Mesenchymal stem cell (in vitro differentiated cells and primary cell): ENCODE measurements around the gene PLCXD1.
"Not testable (repeated sequence)": the region's sequence is repeated elsewhere in the genome, so short reads cannot be mapped to it uniquely, and the experiment has no call there.

Experiments
- DNase-seq: peaks from one replicate; pipeline ENCODE4 v3.0.0-alpha.2; 2013
- H2AFZ ChIP-seq: one replicate; pipeline ENCODE4 v1.6.1; 2013; ENCODE audit warnings: low read depth, mild to moderate bottlenecking, control low read depth, inconsistent platforms, low read length, moderate library complexity
- H2AK5ac ChIP-seq: 2 replicates; pipeline ENCODE4 v1.6.1; 2013; ENCODE audit warnings: low read length, moderate library complexity, mild to moderate bottlenecking, inconsistent platforms; ENCODE audit not compliant: severe bottlenecking
- H2BK120ac ChIP-seq: one replicate; pipeline ENCODE4 v1.6.1; 2013; ENCODE audit warnings: low read depth, mild to moderate bottlenecking, inconsistent platforms, low read length, moderate library complexity
- H2BK12ac ChIP-seq, 2 experiments: one replicate each; pipeline ENCODE4 v1.6.1; 2013; ENCODE audit warnings: inconsistent platforms in 2 of 2, low read length in 2 of 2, mild to moderate bottlenecking in 2 of 2, moderate library complexity in 2 of 2, control low read depth in 1 of 2
- H2BK15ac ChIP-seq: one replicate; pipeline ENCODE4 v1.6.1; 2013; ENCODE audit warnings: mild to moderate bottlenecking, low read depth, inconsistent platforms; ENCODE audit not compliant: poor library complexity, severe bottlenecking
- H2BK5ac ChIP-seq: 2 replicates; pipeline ENCODE4 v1.6.1; 2013; ENCODE audit warnings: low read depth, mild to moderate bottlenecking, low read length, control low read depth, inconsistent platforms; ENCODE audit not compliant: poor library complexity, severe bottlenecking
- H3K14ac ChIP-seq, 2 experiments: one replicate each; pipeline ENCODE4 v1.6.1; 2013; ENCODE audit warnings: inconsistent platforms in 2 of 2, low read length in 2 of 2, control low read depth in 1 of 2, mild to moderate bottlenecking in 1 of 2, moderate library complexity in 1 of 2
- H3K18ac ChIP-seq, 2 experiments: one replicate each; pipeline ENCODE4 v1.6.1; 2013; ENCODE audit warnings: inconsistent platforms in 2 of 2, low read length in 2 of 2, control low read depth in 1 of 2, low read depth in 1 of 2, mild to moderate bottlenecking in 1 of 2
- H3K23ac ChIP-seq, 2 experiments: one replicate each; pipeline ENCODE4 v1.6.1; 2013; ENCODE audit warnings: inconsistent platforms in 2 of 2, low read length in 2 of 2, mild to moderate bottlenecking in 2 of 2, moderate library complexity in 2 of 2, control low read depth in 1 of 2
- H3K27ac ChIP-seq: 2 replicates; pipeline ENCODE4 v1.5.1; 2013; ENCODE audit warnings: mild to moderate bottlenecking, moderate library complexity, low read length, control low read depth, inconsistent platforms; ENCODE audit not compliant: poor library complexity, severe bottlenecking
- H3K27me3 ChIP-seq, 2 experiments: 2 replicates each; pipeline versions ENCODE4 v1.6.1 to v1.7.0; 2013; ENCODE audit warnings: low read length in 2 of 2, mild to moderate bottlenecking in 2 of 2, moderate library complexity in 2 of 2, control low read depth in 1 of 2, inconsistent platforms in 1 of 2; ENCODE audit not compliant: control insufficient read depth in 1 of 2, insufficient read depth in 1 of 2
- H3K36me3 ChIP-seq, 2 experiments: 2 replicates each; pipeline versions ENCODE4 v1.6.1 to v1.7.0; 2013; ENCODE audit warnings: low read length in 2 of 2, control low read depth in 1 of 2, inconsistent platforms in 1 of 2, low read depth in 1 of 2, mild to moderate bottlenecking in 1 of 2; ENCODE audit not compliant: insufficient read depth in 2 of 2, control insufficient read depth in 1 of 2
- H3K4ac ChIP-seq, 2 experiments: one replicate each; pipeline ENCODE4 v1.6.1; 2013; ENCODE audit warnings: inconsistent platforms in 2 of 2, low read length in 2 of 2, mild to moderate bottlenecking in 2 of 2, moderate library complexity in 2 of 2, control low read depth in 1 of 2, low read depth in 1 of 2
- H3K4me1 ChIP-seq: 2 replicates; pipeline ENCODE4 v1.6.1; 2013; ENCODE audit warnings: low read depth, low read length, control low read depth; ENCODE audit not compliant: control insufficient read depth, insufficient read depth
- H3K4me2 ChIP-seq: 2 replicates; pipeline ENCODE4 v1.6.1; 2013; ENCODE audit warnings: low read length, mild to moderate bottlenecking, inconsistent platforms; ENCODE audit not compliant: poor library complexity, severe bottlenecking
- H3K4me3 ChIP-seq, 2 experiments: 2 replicates each; pipeline versions ENCODE4 v1.5.1 to v1.7.0; 2013; ENCODE audit warnings: low read length in 2 of 2, mild to moderate bottlenecking in 2 of 2, control low read depth in 1 of 2, low read depth in 1 of 2; ENCODE audit not compliant: insufficient read depth in 1 of 2
- H3K79me1 ChIP-seq: replicated peaks from 2 replicates; pipeline ENCODE4 v1.6.1; 2013; ENCODE audit warnings: mild to moderate bottlenecking, control low read depth, low read length, inconsistent platforms; ENCODE audit not compliant: poor library complexity, severe bottlenecking
- H3K9ac ChIP-seq: 2 replicates; pipeline ENCODE4 v1.7.0; 2013; ENCODE audit warnings: mild to moderate bottlenecking, low read length, moderate library complexity
- H3K9me3 ChIP-seq: 2 replicates; pipeline ENCODE4 v1.7.0; 2013; ENCODE audit warnings: mild to moderate bottlenecking, low read length; ENCODE audit not compliant: control insufficient read depth
- H4K8ac ChIP-seq: one replicate; pipeline ENCODE4 v1.6.1; 2013; ENCODE audit warnings: inconsistent platforms, mild to moderate bottlenecking, low read length, moderate library complexity
- H4K91ac ChIP-seq: one replicate; pipeline ENCODE4 v1.6.1; 2013; ENCODE audit warnings: mild to moderate bottlenecking, low read length, inconsistent platforms
- WGBS: methylation state at CpG from one replicate; pipeline ENCODE4 v1.1.7; 2013; ENCODE audit warnings: mixed read lengths; 5-methylcytosine and 5-hydroxymethylcytosine counted together

PLCXD1 gene

GRCh38 chrX:253451-254297, 27.5 kb upstream of the PLCXD1 start:
- Histone ChIP-seq H3K36me3 (no peaks in the 10 kb centered on the region), H3K4me1 (no peaks in the 10 kb centered on the region), H2AFZ (no peak overlapping the region), H3K18ac (no peak overlapping the region), H2BK5ac (no peak overlapping the region), H3K23ac (no peak overlapping the region), H3K4me3 (no peak overlapping the region), H2BK12ac (no peak overlapping the region), H4K91ac (no peak overlapping the region), H4K8ac (no peak overlapping the region), H3K14ac (no peak overlapping the region), H3K4ac (no peak overlapping the region), H3K27me3 (no peaks in the 10 kb centered on the region), H3K9ac (no peak overlapping the region), H3K79me1 (no peaks in the 10 kb centered on the region), H2AK5ac (no peak overlapping the region), H2BK120ac (no peak overlapping the region), H2BK15ac (no peak overlapping the region), H3K27ac (no peak overlapping the region), H3K4me2 (no peak overlapping the region), H3K9me3 (peaks cover 7% of the 10 kb centered on the region)
- no peak for DNase-seq
- 92% methylated on average over 44 of the region's 44 CpGs for WGBS

DNA sequence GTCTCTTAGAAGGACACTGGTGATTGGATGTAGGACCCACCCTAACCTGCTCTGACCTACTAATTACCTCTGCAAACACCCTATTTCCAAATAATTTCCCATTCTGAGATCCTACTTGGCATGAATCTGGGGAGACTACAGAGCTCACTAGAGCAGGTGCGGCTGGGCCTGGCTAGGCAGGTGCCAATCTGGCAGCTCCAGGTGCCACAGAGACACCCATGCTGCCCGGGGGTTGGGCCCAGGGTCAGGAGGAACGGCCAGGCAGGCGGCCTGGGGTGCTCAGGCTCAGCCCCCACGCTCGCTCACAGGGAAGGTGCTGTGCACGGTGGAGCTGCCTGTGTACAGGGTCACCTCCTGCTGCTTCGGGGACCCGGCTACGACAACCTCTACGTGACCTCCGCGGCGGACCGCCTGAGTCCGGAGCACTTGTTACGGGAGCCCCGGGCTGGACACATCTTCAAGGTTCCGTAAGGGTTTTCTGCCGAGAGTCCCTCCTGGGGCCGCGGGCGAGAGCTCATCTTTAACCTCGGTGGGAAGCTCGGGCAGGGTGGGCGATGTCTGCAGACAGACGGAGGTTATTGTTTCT, 26.5 kb upstream of the PLCXD1 start:
- Histone ChIP-seq H3K4me1 (no peaks in the 10 kb centered on the region), H3K4me2 (no peak overlapping the region), H2BK120ac (no peak overlapping the region), H3K9me3 (peaks cover 7% of the 10 kb centered on the region), H3K23ac (no peak overlapping the region), H3K18ac (no peak overlapping the region), H2BK15ac (no peak overlapping the region), H3K27ac (no peak overlapping the region), H2BK12ac (no peak overlapping the region), H3K4ac (no peak overlapping the region), H3K36me3 (no peaks in the 10 kb centered on the region), H3K79me1 (no peaks in the 10 kb centered on the region), H4K8ac (no peak overlapping the region), H3K9ac (no peak overlapping the region), H2BK5ac (no peak overlapping the region), H4K91ac (no peak overlapping the region), H3K14ac (peak overlapping the region in 1 of 2 experiments; percentile 75), H3K4me3 (no peak overlapping the region), H2AK5ac (no peak overlapping the region), H2AFZ (no peak overlapping the region), H3K27me3 (no peaks in the 10 kb centered on the region)
- DNase-seq = no peak
- WGBS = 94% methylated on average over 27 of the region's 27 CpGs

DNA sequence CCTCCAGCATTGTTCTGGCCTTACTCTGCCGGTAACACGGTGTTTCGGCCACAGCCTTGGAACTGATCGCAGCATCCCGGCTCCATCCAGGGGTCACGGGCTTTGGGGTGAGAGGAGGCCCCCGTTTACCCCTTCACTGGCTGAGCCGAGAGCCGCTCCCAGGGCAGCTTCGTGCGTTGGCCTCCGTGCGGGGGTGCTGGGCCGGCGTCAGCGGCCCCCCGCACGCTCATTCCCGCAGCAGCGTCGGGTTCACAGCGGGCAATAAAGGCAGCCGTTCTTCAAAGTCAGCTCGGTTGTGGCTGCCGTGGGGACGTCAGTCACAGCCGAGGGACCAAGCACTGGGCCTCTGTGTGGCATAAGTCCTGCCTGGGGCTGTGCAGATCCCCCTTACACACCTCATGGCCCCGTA, 25.3 kb upstream of the PLCXD1 start:
- Histone ChIP-seq H3K36me3 (no peaks in the 10 kb centered on the region), H2AFZ (no peak overlapping the region), H2BK5ac (no peak overlapping the region), H3K27ac (no peak overlapping the region), H2BK120ac (no peak overlapping the region), H4K91ac (no peak overlapping the region), H3K9me3 (peaks cover 7% of the 10 kb centered on the region), H2BK12ac (no peak overlapping the region), H3K4ac (no peak overlapping the region), H3K9ac (no peak overlapping the region), H3K23ac (no peak overlapping the region), H3K4me3 (no peak overlapping the region), H3K18ac (no peak overlapping the region), H3K4me1 (no peaks in the 10 kb centered on the region), H3K27me3 (no peaks in the 10 kb centered on the region), H4K8ac (no peak overlapping the region), H2BK15ac (no peak overlapping the region), H3K14ac (no peak overlapping the region), H3K79me1 (no peaks in the 10 kb centered on the region), H2AK5ac (no peak overlapping the region), H3K4me2 (no peak overlapping the region)
- WGBS = 91% methylated on average over 26 of the region's 28 CpGs
- no peak for DNase-seq

DNA sequence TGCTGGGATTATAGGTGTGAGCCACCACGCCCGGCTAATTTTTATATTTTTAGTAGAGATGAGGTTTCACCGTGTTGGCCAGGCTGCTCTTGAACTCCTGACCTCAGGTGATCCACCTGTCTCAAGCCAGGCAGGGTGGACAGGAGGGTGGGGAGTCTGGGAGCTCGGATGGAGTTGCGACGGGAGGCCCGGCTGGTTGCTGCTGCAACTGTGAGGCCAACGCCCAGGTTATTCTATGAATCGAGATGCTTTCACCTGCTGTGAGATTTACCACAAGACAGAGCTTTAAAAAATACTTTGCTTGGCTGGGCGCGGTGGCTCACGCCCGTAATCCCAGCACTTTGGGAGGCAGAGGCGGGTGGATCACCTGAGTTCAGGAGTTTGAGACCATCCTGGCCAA, 24.1 kb upstream of the PLCXD1 start:
- H3K4me2 ChIP-seq, H3K4ac ChIP-seq, H3K9me3 ChIP-seq, H3K14ac ChIP-seq, H3K27ac ChIP-seq, H2BK5ac ChIP-seq, H3K4me1 ChIP-seq, H3K4me3 ChIP-seq, H3K9ac ChIP-seq, H2AK5ac ChIP-seq, H3K79me1 ChIP-seq, H2BK120ac ChIP-seq, H4K91ac ChIP-seq, DNase-seq, H2BK12ac ChIP-seq, H3K23ac ChIP-seq, H4K8ac ChIP-seq, H2BK15ac ChIP-seq, H3K36me3 ChIP-seq, H3K27me3 ChIP-seq, H2AFZ ChIP-seq, H3K18ac ChIP-seq: not testable (repeated sequence)
- 92% methylated on average over 14 of the region's 14 CpGs for WGBS
